Esophagus muscularis mucosa (tissue), 4 donors: Measurements from ENCODE around the gene TEDDM1.

ENCODE experiments used
- CTCF ChIP-seq, 3 experiments: fragments of 200-600 bp in 2 of 3; fragments of 450-650 bp in 1 of 3; sonication (generic) in 2 of 3; IDR thresholded peaks; one replicate each; pipeline ENCODE4 v1.5.1; 2017 to 2019; ENCODE audit warnings: antibody characterized with exemption in 3 of 3, mild to moderate bottlenecking in 2 of 3, moderate library complexity in 1 of 3
- EP300 ChIP-seq: sonication (generic); formaldehyde crosslinking; IDR thresholded peaks from one replicate; pipeline ENCODE4 v1.6.1; 2017; ENCODE audit warnings: antibody characterized with exemption
- POLR2A ChIP-seq: fragments of 450-650 bp; IDR thresholded peaks from one replicate; pipeline ENCODE4 v1.6.1; 2017; ENCODE audit warnings: antibody characterized with exemption, moderate library complexity, mild to moderate bottlenecking, low read depth
- POLR2AphosphoS5 ChIP-seq, 2 donors: sonication (generic); formaldehyde crosslinking; IDR thresholded peaks; one replicate each; pipeline ENCODE4 v1.6.1; 2017; ENCODE audit warnings: antibody characterized with exemption in 2 of 2

GRCh38 chr1:182380199-182380598 lies 20.3 kb downstream of the TEDDM1 start:
- TF ChIP-seq POLR2AphosphoS5 (IDR thresholded peaks at IDR 0.05) (no peak), CTCF (IDR thresholded peaks at IDR 0.05) (no peak), POLR2A (no peak), EP300 (no peak)
